HG02885 (cell line): ENCODE results near the gene NYNRIN.
"Not testable (repeated sequence)": the region's sequence is repeated elsewhere in the genome, so short reads cannot be mapped to it uniquely, and the experiment has no call there.

Experiments
- ATAC-seq: cut with Tn5 transposase; IDR thresholded peaks from one replicate; pipeline ENCODE4 v1.9.1; 2021; ENCODE audit warnings: mild to moderate bottlenecking; ENCODE audit not compliant: unreplicated experiment, poor library complexity

The NYNRIN gene

GRCh38 chr14:24440606-24441399, 42.0 kb downstream of the NYNRIN start:
- no peak for ATAC-seq

GRCh38 chr14:24441485-24441884, 42.7 kb downstream of the NYNRIN start:
- no peak for ATAC-seq

- no peak for ATAC-seq
These were observed 43.1 kb downstream of the NYNRIN start for GRCh38 chr14:24441904-24442239.

GRCh38 chr14:24442240-24443052, 43.6 kb downstream of the NYNRIN start, which contains the start of gene SDR39U1:
SDR39U1 (minus strand) TSS chr14:24442776; CDS start chr14:24442769, 7 bp downstream.
- ATAC-seq = peak; percentile 91

GRCh38 chr14:24443053-24443665, 44.4 kb downstream of the NYNRIN start:
- no peak for ATAC-seq

GRCh38 chr14:24450828-24451227, 52.0 kb downstream of the NYNRIN start:
- not testable (repeated sequence) for ATAC-seq

- ATAC-seq = no peak
These were observed 58.2 kb downstream of the NYNRIN start for GRCh38 chr14:24456980-24457379.

GRCh38 chr14:24458736-24459135, 59.9 kb downstream of the NYNRIN start:
- ATAC-seq = no peak

GRCh38 chr14:24459331-24459730, 60.5 kb downstream of the NYNRIN start:
- no peak for ATAC-seq

GRCh38 chr14:24461336-24461735, 62.5 kb downstream of the NYNRIN start:
- ATAC-seq = no peak

GRCh38 chr14:24463017-24463883, 64.4 kb downstream of the NYNRIN start:
- ATAC-seq = no peak

GRCh38 chr14:24463884-24464785, 65.3 kb downstream of the NYNRIN start:
- ATAC-seq = no peak

GRCh38 chr14:24465368-24465767, 66.6 kb downstream of the NYNRIN start:
- no peak for ATAC-seq

GRCh38 chr14:24465805-24466204, 67.0 kb downstream of the NYNRIN start:
- ATAC-seq = no peak
